WI38 (cell line): ENCODE results near the gene GUK1.

Experiments used
- H3K4me3 ChIP-seq: 2 replicates; pipeline ENCODE4 v1.5.1; 2011; ENCODE audit warnings: low read depth, mild to moderate bottlenecking, control low read depth, low read length
- TF ChIP-seq, protein P1 (sequence below): IDR thresholded peaks from 2 replicates; pipeline ENCODE4 v1.5.1; 2012; ENCODE audit warnings: low read depth, mild to moderate bottlenecking, control low read depth, low read length

Gene GUK1

DNA sequence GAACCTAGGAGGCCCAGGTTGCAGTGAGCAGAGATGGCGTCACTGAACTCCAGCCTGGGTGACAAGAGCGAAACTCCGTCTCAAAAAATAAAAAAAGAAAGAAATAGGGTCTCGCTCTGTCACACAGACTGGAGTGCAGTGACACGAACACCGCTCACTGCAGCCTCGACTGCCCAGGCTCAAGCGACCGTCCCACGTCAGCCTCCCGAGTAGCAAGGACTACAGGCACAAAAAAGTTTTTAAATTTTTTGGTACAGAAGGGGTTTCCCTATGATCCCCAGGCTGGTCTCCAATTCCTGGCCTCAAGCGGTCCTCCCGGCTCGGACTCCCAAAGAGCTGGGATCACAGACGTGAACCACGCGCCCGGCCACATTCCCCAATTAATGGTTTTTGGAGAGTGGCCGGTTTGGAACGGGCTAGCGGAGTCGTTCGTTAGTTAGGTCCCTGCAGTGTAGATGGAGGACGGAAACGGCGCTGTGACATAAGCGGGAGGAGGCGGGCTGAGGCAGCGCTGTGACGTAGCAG lies 611 bp upstream of the GUK1 start:
- peak overlapping the region; percentile 65 for H3K4me3 ChIP-seq
- TF ChIP-seq, protein P1, sequence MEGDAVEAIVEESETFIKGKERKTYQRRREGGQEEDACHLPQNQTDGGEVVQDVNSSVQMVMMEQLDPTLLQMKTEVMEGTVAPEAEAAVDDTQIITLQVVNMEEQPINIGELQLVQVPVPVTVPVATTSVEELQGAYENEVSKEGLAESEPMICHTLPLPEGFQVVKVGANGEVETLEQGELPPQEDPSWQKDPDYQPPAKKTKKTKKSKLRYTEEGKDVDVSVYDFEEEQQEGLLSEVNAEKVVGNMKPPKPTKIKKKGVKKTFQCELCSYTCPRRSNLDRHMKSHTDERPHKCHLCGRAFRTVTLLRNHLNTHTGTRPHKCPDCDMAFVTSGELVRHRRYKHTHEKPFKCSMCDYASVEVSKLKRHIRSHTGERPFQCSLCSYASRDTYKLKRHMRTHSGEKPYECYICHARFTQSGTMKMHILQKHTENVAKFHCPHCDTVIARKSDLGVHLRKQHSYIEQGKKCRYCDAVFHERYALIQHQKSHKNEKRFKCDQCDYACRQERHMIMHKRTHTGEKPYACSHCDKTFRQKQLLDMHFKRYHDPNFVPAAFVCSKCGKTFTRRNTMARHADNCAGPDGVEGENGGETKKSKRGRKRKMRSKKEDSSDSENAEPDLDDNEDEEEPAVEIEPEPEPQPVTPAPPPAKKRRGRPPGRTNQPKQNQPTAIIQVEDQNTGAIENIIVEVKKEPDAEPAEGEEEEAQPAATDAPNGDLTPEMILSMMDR: no peak

DNA sequence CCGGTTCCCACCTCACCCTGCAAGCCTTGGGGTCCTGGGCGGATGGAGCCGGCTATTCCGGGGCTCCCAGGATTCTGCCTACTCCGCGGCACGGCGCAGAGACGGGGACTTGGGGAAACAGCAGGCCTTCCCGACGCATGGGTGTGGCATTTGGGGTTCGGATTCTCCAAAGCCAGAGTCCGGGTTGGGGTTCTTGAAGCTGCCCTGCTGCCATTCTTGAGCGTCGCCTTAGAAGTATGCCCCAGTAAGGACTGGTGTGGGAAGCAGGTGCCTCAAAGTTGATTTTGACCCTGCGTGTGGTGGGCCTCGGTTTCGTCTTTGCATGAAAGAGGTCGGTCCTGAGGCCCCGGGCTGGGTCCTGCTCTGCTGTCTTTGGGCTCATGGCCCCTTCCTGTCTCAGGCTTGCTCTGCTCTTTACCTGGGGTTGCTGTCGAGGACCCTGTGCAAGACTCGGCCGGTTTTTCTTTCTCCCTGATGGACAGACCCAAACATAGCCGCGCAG lies 696 bp downstream of the GUK1 start:
- peak overlapping the region; percentile 65 for H3K4me3 ChIP-seq
- TF ChIP-seq, protein P1: no peak

GRCh38 chr1:228141226-228142044 lies 1.4 kb downstream of the GUK1 start:
- TF ChIP-seq, protein P1: no peak
- H3K4me3 ChIP-seq: peak overlapping the region; percentile 65

DNA sequence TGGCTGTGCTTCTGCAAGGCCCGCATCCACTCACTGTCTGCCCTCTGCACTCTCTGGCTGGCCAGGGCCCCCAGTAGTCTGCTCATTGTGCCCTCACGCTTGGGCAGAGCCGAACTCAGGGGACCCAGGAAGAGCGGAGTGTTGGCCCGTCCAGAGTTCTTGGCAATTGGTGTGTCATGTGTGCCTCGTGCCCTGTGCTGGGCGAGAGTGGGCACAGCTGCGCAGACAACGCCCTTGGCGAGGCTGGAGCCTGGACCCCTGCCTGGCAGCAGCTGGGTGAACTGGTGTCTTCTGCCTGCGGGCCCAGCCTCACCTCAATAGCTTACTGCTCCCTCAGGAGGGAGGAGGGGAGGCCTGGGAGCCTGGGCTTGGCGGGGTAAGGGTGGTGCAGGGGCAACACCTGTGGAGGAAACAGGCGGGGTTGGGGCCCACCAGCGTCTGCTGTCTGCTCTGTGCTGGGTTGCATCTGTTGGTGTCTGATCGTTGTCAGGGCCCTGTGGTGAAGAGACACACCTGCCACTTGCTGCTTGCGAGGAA lies 2.1 kb downstream of the GUK1 start:
- TF ChIP-seq, protein P1: no peak
- H3K4me3 ChIP-seq: no peak overlapping the region

DNA sequence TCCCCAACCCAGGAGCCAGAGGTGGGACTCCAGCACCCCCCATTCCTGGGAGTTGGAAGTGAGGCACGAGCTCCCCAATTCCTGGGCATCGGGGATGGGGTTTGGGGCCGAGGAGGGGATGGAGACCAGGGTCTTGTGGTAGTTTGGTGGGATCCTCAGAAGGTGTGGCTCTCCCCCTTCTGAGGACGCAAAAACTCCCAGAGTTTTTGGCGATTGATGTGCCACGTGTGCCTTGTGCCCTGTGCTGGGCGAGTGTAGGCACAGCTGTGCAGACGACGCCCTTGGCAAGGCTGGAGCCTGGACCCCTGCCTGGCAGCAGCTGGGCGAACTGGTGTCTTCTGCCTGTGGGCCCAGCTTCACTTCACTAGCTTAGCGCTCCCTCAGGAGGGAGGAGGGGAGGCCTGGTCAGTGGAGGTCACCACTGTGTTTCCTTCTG lies 2.6 kb downstream of the GUK1 start:
- TF ChIP-seq, protein P1: no peak
- H3K4me3 ChIP-seq: no peak overlapping the region

GRCh38 chr1:228143480-228144192 lies 3.6 kb downstream of the GUK1 start:
- TF ChIP-seq, protein P1: no peak
- H3K4me3 ChIP-seq: no peak overlapping the region
